Hematopoietic multipotent progenitor cell treated with erythropoietin and hydrocortisone succinate and interleukin-3 and kit ligand, for 4 days (in vitro differentiated cells): ENCODE measurements around the gene PHC3.
"Not testable (repeated sequence)": the region's sequence is repeated elsewhere in the genome, so short reads cannot be mapped to it uniquely, and the experiment has no call there.

Source experiments
- DNase-seq: peaks from one replicate; pipeline ENCODE4 v3.0.0-alpha.2; 2015

The PHC3 gene, protein sequence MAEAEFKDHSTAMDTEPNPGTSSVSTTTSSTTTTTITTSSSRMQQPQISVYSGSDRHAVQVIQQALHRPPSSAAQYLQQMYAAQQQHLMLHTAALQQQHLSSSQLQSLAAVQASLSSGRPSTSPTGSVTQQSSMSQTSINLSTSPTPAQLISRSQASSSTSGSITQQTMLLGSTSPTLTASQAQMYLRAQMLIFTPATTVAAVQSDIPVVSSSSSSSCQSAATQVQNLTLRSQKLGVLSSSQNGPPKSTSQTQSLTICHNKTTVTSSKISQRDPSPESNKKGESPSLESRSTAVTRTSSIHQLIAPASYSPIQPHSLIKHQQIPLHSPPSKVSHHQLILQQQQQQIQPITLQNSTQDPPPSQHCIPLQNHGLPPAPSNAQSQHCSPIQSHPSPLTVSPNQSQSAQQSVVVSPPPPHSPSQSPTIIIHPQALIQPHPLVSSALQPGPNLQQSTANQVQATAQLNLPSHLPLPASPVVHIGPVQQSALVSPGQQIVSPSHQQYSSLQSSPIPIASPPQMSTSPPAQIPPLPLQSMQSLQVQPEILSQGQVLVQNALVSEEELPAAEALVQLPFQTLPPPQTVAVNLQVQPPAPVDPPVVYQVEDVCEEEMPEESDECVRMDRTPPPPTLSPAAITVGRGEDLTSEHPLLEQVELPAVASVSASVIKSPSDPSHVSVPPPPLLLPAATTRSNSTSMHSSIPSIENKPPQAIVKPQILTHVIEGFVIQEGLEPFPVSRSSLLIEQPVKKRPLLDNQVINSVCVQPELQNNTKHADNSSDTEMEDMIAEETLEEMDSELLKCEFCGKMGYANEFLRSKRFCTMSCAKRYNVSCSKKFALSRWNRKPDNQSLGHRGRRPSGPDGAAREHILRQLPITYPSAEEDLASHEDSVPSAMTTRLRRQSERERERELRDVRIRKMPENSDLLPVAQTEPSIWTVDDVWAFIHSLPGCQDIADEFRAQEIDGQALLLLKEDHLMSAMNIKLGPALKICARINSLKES

DNA sequence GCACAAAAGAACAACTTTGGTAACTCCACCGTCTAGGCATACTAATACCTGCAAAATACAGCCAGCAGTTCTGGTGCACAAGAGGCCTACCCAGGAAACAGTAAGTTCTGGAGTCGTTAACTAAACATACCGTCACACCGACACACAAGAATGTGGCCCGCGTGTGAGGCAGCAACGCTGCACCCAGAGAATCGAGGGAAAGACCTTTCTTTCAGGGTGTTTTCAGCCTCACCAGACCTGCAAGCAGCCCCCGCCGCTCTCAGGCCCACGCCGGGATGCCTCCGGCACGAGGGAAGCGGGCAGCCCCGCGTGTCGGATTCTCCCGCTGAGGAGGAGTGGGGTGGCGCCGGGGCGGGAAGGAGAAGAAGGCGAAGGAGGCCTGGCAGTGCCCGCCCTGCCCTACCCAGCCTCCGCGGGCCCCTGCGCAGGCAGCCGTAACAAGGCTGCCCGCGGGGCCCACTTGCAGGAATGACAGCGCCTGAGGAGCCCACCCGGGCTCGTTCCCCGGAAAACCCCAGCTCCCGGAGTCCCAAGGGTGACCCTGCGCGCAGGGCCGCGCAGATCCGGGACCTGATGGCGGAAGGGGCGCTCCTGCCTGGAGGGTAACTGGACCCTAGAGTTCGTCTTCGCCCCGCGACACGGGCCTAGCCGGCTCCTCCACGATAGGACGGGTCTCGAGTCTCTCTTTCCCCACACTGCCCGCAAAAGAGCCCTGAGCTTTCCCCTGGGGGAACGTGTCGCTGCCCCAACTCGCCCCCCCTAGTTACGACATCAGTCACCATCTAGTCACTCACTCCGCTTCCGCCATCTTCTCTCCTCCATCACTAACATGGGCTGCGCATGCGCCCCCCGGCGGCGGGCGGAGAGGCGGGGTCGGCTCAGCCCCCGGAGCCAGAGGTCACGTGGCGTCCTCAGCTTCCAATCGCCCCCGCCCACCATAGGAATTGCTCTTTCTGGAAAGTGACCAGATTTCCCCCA, at the start of gene PHC3:
Gene PHC3 (minus strand): TSS at position 826 of the 978 bp plus-strand sequence. CDS start 18 bp downstream, at position 808.
- DNase-seq: peak; percentile 97

DNA sequence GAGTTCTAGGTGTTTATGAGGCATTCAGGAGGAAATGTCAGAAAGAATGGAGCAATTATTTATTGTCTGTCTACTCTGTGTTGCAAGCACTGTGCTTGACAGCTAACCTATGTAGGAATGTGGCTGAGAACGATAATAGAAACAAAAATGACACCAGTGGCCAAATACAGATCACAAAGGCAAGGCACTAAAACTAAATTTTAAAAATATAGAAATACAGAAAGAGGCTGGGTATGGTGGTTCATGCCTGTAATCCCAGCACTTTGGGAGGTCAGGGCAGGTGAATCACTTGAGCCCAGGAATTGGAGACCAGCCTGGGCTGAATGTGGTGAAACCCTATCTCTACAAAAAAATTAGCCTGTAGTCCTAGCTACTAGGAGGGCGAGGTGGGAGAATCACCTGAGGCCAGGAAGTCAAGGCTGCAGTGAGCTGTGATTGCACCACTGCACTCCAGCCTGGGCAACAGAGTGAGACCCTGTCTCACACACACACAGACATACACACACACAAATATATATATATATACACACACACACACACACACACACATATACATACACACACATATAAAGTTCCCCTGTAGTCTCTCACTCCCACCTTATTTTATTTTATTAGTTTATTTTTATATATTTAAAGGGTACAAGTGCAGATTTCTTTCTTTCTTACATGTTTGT, 46.7 kb upstream of the PHC3 start:
- DNase-seq: no peak

DNA sequence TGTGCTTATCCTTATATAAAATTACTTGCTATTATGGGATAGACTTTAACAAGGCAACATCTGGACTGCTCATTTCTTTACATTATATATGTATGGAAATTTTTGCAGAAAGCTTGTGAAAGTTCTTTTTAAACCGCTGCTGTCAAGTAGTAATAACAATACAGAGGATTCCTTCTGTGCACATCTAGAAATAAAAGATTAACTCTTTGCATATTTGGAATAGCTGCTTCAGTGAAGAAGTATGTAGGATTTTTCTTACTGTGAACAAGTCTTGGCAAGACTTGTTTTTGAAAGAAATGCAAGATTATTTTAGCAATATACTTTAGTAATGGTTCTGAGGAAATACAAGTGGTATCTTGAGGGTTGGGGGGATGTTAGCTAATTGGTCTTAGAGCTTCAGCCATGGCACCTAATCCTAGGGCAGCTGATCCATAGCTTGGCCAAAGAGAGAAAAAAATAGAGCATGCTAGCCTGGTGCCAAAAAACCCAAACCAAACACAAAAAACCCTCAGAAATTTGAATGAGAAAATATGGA, 45.0 kb upstream of the PHC3 start:
- no peak for DNase-seq

DNA sequence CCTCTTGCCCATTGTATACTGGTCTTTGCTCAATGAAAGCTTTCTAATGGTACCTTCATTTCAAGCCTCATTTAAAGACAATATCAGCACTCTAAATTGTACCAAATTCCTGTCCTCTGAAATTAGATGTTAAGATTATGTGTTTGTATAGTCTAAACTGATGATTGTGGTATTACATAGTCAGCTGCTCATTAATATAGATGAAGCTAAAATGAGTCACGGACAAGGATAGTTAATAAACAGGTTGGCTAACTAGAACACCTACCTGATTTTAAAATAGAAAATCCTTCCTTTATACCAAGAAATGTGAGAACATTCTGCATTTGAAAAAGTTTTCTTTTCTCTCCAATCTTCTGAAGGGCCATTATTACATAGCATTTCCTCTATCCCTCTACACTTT, 43.6 kb upstream of the PHC3 start:
- no peak for DNase-seq

DNA sequence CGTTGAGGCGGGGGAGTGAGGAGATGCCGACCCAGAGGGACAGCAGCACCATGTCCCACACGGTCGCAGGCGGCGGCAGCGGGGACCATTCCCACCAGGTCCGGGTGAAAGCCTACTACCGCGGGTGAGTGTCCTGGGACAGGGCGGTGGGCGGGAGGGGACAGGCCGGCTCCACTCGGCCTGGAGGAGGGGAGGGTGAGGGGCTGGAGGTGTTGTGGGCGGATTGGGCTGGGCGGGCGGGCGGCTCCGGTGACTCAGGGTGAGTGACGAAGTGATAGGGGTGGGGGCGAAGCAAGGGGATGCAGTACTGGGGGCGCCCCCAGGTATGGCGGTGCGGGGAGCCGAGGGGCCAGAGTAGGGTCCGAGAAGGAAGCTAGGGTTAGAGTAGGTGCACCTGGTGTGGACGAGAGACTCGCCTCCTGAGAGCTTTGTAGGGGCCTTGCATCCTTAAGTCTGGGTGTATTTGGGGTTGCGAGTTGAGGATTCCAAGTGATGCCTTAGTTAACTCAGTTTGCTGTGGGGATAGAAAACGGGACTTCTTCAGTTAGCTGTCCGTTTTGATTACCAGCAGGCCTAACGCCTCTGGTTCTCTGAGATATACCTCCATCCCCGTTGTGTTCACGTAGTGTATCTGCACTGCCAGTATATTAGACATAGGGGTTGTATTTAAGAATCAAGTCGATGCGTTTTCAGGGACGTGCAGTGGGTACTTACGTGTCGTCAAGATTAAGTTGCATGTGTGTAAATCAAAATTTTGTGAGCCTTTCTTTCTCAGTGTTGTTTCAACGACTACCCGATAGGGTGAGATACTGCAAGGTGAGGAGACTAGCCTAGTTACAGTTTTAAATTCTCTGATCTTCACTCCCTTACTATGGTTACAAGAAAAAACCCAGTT, 41.4 kb upstream of the PHC3 start:
- peak; percentile 58 for DNase-seq

DNA sequence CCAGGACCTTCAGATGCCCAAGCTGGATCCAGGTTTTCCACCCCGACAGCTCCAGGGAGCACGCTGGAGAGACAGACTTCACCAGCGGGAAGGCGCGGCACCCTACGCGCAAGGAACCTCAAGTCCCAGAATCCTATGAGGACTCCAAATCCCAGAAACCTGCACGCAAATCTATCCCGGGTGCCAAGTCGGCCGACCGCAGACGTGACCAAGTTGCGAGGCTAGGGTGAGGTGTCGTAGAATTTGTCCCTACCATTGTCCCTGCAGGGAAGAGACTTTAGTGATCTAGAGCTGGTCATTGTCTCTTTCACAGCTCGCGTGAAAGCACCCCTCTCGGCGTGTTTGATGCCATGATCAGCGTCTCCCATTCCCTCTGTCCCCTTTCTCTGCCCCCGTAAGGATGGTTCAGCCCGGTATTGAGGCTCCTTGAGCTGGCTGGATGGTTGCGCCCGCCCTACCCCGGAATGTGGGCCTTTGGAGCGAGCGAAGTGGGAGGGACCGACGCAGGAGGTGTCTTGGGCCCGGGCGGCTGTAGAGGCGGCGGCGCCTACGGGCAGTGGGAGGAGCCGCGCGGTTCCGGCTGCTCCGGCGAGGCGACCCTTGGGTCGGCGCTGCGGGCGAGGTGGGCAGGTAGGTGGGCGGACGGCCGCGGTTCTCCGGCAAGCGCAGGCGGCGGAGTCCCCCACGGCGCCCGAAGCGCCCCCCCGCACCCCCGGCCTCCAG, 40.6 kb upstream of the PHC3 start, which contains the start of gene PRKCI:
Gene PRKCI (plus strand): TSS at position 501 of the 723 bp plus-strand sequence. CDS start 246 bp downstream, outside the sequence.
- DNase-seq: peak; percentile 99

DNA sequence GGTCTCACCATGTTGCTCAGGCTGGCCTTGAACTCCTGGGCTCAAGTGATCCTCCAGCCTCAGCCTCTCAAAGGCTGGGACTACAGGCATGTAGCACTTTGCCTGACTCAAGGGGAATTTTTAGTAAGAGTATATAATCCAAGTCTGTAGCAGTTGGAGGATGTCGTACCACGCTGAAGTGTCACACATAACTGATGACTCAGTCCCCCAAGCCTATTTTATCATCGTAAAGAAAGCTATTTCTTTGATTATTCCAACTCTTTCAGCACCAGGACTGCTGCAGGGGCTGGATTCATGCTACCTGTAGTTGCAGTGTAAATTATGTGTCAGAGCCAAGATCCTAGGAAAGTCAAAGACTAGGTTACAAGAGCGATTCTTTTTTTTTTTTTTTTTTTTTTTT, 39.3 kb upstream of the PHC3 start:
- no peak for DNase-seq

DNA sequence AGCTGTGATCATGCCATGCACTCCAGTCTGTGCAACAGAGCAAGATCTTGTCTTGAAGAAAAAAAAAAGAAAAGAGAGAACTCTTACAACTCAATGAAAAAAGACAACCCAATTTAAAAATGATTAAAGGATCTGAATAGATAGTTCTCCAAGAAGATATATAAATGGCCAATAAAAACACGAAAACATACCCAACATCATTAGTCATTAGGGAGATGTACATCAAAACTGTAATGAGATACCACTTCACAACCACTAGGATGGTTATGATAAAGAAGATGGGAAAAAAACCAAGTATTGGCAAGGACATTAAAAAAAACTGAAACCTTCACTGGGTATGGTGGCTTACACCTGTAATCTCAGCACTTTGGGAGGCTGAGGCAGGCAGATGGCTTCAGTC, 38.3 kb upstream of the PHC3 start:
- DNase-seq: no peak

DNA sequence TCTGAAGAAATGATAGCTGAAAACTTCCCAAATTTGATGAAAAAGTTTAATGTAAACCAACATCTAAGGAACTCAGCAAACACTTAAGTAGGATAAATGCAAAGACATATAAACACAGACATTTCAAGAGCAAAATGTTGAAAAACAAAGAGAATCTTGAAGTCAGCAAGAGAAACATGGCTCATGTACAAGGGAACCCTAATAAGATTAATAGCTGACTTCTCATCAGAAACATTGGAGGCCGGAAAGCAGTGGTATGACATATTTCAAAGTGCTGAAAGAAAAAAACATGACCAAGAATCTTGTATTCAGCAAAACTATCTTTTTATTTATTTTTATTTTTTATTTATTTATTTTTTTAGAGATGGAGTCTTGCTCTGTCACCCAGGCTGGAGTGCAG, 30.1 kb upstream of the PHC3 start:
- peak; percentile 20 for DNase-seq

DNA sequence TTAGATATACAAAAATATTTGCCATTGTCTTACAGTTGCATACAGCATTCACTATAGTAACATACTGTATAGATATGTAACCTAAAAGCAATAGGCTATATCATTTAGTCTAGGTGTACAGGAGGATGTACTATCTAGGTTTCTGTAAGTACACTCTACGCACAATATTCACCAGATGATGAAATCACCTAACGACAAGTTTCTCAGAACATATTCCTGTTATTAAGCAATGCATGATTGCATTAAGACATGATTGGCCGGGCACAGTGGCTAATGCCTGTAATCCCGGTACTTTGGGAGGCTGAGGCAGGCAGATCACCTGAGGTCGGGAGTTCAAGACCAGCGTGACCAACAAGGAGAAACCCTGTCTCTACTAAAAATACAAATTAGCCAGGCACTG, 26.2 kb upstream of the PHC3 start:
- peak; percentile 24 for DNase-seq

DNA sequence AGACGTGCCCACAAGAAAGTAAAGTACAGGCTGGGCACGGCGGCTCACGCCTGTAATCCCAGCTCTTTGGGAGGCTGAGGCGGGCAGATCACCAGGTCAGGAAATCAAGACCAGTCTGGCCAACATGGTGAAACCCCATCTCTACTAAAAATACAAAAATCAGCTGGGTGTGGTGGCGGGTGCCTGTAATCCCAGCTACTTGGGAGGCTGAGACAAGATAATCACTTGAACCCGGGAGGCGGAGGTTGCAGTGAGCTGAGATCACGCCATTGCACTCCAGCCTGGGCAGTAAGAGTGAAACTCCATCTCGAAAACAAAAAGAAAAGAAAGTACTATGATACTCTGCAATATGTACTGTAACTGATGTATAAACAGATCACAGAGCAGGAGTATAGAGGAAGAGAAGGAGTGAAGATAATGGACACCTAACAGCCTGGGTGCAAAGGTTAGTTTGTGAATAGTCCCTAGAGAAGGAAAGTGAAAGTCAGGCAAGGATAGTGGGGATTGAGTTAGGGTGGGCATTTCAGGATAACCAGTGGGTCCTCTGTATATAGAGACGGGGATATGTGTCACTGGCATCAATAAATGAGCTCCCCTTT, 24.7 kb upstream of the PHC3 start:
- not testable (repeated sequence) for DNase-seq

DNA sequence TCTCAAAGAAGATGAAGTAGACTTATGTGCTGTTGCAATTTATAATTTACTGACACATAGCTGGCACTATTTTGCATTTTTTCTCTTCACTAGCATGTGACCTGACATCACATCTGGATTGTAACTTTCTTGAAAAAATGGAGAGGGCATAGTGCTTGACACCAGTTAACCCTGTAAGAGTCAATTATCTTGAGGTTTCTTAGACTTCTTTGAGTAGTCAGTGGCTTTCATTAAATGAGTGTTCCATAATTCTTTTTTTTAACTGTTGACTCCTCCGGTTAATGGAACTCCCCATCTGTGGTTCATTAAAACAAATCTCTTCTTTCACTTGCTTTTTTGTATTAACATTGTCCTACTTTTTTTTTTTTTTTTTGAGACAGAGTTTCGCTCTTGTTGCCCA, 23.8 kb upstream of the PHC3 start:
- DNase-seq: no peak

DNA sequence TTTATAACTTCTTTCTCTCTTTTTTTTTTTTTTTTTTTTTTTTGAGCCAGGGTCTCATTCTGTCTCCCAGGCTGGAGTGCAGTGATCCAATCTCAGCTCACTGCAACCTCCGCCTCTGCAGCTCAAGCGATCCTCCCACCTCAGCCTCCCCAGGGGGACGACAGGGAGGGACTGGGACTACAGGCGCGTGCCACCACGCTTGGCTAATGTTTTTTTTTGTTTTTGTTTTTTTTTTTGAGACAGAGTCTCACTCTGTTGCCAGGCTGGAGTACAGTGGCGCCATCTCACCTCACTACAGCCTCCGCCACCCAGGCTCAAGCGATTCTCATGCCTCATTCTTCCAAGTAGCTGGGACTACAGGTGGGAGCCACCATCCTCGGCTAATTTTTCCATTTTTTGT, 23.0 kb upstream of the PHC3 start:
- no peak for DNase-seq

DNA sequence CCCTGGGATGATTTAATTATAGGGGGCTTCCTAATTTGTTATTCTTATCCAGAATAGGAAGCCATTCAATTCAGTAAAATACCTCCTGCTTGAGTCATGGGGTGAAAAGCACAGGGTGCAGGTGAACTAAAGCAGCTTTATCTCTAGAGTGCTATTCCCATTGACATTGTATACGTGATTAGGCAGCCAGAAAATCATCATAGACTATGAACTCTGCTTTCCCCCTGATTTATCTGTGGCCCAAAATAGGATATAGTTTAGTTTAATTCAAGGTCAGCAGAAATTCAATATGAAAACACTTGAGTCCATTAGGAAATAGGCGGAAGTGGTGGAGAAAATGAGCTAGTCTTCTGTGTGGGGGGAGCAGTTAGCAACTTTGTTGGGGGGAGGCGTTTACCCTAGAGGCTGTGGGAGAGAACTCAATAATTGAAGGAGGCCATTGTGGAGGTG, 22.5 kb upstream of the PHC3 start:
- no peak for DNase-seq

DNA sequence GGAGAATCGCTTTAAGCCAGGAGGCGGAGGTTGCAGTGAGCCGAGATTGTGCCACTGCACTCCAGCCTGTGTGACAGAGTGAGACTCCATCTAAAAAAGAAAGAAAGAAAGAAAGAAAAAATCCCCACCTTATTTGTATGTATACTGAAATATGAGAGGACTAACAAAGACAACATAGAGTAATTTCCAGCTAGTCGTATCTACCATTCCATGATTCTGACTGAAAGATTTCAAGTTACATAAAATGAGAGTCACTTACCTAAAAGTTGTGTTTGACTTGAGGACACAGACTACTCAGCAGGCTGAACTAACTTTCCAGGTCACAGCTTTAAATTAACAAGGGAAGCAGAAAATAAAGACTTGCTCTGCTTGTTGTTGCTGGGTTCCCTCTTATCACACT, 21.9 kb upstream of the PHC3 start:
- DNase-seq: no peak

DNA sequence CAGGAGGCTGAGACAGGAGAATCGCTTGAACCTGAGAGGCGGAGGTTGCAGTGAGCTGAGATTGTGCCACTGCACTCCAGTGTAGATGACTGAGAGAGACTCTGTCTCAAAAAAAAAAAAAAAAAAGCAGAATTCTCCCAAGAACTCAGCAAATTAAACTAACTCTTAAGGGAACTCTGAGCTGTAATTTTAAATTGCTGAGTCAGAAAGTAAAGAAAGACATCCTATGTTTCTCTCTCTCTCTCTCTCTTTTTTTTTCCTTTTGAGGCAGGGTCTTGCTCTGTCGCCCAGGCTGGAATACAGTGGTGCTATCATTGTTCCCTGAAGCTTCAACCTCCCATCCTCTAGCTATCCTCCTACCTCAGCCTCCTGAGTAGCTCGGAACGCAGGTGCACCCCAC, 20.0 kb upstream of the PHC3 start:
- DNase-seq: no peak

DNA sequence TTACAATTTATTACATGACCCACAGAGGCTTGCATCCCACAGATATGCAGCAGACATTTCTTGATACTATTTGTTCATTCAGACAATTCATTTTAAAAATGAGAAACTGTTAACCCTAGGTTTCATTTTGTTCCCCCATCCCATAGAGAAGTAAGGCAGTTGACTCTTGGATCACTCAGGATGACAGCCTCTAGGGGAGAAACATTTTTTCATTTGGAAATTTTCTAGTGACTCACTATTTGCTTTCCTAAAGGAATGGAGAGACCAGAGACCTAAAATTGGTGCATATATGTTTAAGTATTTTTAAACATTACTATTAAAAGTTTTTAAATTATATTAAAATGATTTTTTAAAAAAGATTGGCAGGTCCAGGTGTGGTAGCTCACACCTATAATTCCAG, 19.5 kb upstream of the PHC3 start:
- DNase-seq: no peak

DNA sequence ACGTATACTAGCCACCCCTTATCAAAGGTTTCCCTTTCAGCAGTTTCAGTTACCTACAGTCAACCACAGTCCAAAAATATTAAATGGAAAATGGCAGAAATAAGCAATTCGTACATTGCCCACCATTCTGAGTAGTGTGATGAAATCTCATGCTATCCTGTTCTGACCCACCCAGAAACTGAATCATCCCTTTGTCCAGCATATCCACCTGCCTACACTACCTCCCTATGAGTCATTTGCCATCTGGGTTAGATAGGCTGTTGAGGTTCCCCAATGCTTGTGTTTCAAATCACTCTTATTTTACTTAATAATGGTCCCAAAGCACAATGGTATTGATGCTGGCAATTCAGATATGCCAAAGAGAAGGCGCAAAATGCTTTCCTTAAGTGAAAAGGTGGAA, 15.3 kb upstream of the PHC3 start:
- DNase-seq: no peak

DNA sequence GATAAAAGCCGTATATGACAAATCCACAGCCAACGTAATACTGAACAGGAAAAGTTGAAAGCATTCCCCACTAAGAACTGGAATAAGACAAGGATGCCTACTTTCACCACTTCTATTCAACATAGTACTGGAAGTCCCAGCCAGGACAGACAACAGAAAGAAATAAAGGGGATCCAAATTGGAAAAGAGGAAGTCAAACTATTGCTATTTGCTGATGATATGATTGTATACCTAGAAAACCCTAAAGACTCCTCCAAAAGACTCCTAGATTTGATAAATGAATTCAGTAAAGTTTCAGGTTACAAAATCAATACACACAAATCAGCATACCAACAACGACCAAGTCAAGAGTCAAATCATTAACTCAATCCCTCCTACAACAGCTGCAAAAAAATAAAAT, 14.2 kb upstream of the PHC3 start:
- not testable (repeated sequence) for DNase-seq
